ENCODE data around the gene TP63.

TP63 gene

GRCh38 chr3:189698811-189699210 is 67.6 kb downstream of the TP63 start:
- H3K4me3 ChIP-seq (ENCODE audit: low read depth, low read length, poor library complexity, severe bottlenecking): no peak overlapping the region
- no peak overlapping the region for H3K4me2 ChIP-seq (ENCODE audit: low read length)
- no peaks in the 10 kb centered on the region for H3K79me2 ChIP-seq (ENCODE audit: insufficient read depth, low read length)
- no peak overlapping the region for H3K27ac ChIP-seq (ENCODE audit: low read depth, low read length, poor library complexity, severe bottlenecking)
- no peaks in the 10 kb centered on the region for H3K36me3 ChIP-seq (ENCODE audit: insufficient read depth, low read length)
- H3F3A ChIP-seq (ENCODE audit: insufficient read depth, low read length): no peaks in the 10 kb centered on the region
- H3K4me1 ChIP-seq (ENCODE audit: insufficient read depth, low read length, severe bottlenecking): no peaks in the 10 kb centered on the region
- no peaks in the 10 kb centered on the region for H3K9me2 ChIP-seq (ENCODE audit: low read depth, low read length)
- no peaks in the 10 kb centered on the region for H4K20me1 ChIP-seq (ENCODE audit: insufficient read depth, low read length)
- no peaks in the 10 kb centered on the region for H3K9me3 ChIP-seq (ENCODE audit: low read length)
- H3K27me3 ChIP-seq (ENCODE audit: insufficient read depth, low read length): no peaks in the 10 kb centered on the region
- no peak for TF ChIP-seq EZH2 (IDR thresholded peaks at IDR 0.05; ENCODE audit: borderline replicate concordance, low read length)
- TF ChIP-seq CTCF (IDR thresholded peaks at IDR 0.05; ENCODE audit: low read length): no peak
- no peak overlapping the region for H3K9ac ChIP-seq (ENCODE audit: low read length)
- H2AFZ ChIP-seq (ENCODE audit: low read length): no peak overlapping the region

GRCh38 chr3:189699885-189700284 is 68.7 kb downstream of the TP63 start:
- Histone ChIP-seq H3K9me3 (ENCODE audit: low read length) (no peaks in the 10 kb centered on the region), H3K9ac (ENCODE audit: low read length) (no peak overlapping the region), H3K4me3 (ENCODE audit: low read depth, low read length, poor library complexity, severe bottlenecking) (no peak overlapping the region), H3K4me1 (ENCODE audit: insufficient read depth, low read length, severe bottlenecking) (no peaks in the 10 kb centered on the region), H4K20me1 (ENCODE audit: insufficient read depth, low read length) (no peaks in the 10 kb centered on the region), H3K36me3 (ENCODE audit: insufficient read depth, low read length) (no peaks in the 10 kb centered on the region), H3K27me3 (ENCODE audit: insufficient read depth, low read length) (no peaks in the 10 kb centered on the region), H3K4me2 (ENCODE audit: low read length) (no peak overlapping the region), H3K27ac (ENCODE audit: low read depth, low read length, poor library complexity, severe bottlenecking) (no peak overlapping the region), H3F3A (ENCODE audit: insufficient read depth, low read length) (no peaks in the 10 kb centered on the region), H3K9me2 (ENCODE audit: low read depth, low read length) (no peaks in the 10 kb centered on the region), H3K79me2 (ENCODE audit: insufficient read depth, low read length) (no peaks in the 10 kb centered on the region), H2AFZ (ENCODE audit: low read length) (no peak overlapping the region)
- TF ChIP-seq CTCF (IDR thresholded peaks at IDR 0.05; ENCODE audit: low read length): no peak
- no peak for TF ChIP-seq EZH2 (IDR thresholded peaks at IDR 0.05; ENCODE audit: borderline replicate concordance, low read length)

- Histone ChIP-seq H3F3A (ENCODE audit: insufficient read depth, low read length) (no peaks in the 10 kb centered on the region), H4K20me1 (ENCODE audit: insufficient read depth, low read length) (no peaks in the 10 kb centered on the region), H3K4me1 (ENCODE audit: insufficient read depth, low read length, severe bottlenecking) (no peaks in the 10 kb centered on the region), H3K4me3 (ENCODE audit: low read depth, low read length, poor library complexity, severe bottlenecking) (no peak overlapping the region), H3K27me3 (ENCODE audit: insufficient read depth, low read length) (no peaks in the 10 kb centered on the region), H3K4me2 (ENCODE audit: low read length) (no peak overlapping the region), H3K79me2 (ENCODE audit: insufficient read depth, low read length) (no peaks in the 10 kb centered on the region), H3K9me3 (ENCODE audit: low read length) (no peaks in the 10 kb centered on the region), H3K9me2 (ENCODE audit: low read depth, low read length) (no peaks in the 10 kb centered on the region), H2AFZ (ENCODE audit: low read length) (no peak overlapping the region), H3K27ac (ENCODE audit: low read depth, low read length, poor library complexity, severe bottlenecking) (no peak overlapping the region), H3K9ac (ENCODE audit: low read length) (no peak overlapping the region), H3K36me3 (ENCODE audit: insufficient read depth, low read length) (no peaks in the 10 kb centered on the region)
- TF ChIP-seq EZH2 (IDR thresholded peaks at IDR 0.05; ENCODE audit: borderline replicate concordance, low read length): no peak
- no peak for TF ChIP-seq CTCF (IDR thresholded peaks at IDR 0.05; ENCODE audit: low read length)
These were observed 71.0 kb downstream of the TP63 start for GRCh38 chr3:189702066-189702646.
